ENCODE data around the gene RAET1E.
"Not testable (repeated sequence)": the region's sequence is repeated elsewhere in the genome, so short reads cannot be mapped to it uniquely, and the experiment has no call there.

Gene RAET1E

DNA sequence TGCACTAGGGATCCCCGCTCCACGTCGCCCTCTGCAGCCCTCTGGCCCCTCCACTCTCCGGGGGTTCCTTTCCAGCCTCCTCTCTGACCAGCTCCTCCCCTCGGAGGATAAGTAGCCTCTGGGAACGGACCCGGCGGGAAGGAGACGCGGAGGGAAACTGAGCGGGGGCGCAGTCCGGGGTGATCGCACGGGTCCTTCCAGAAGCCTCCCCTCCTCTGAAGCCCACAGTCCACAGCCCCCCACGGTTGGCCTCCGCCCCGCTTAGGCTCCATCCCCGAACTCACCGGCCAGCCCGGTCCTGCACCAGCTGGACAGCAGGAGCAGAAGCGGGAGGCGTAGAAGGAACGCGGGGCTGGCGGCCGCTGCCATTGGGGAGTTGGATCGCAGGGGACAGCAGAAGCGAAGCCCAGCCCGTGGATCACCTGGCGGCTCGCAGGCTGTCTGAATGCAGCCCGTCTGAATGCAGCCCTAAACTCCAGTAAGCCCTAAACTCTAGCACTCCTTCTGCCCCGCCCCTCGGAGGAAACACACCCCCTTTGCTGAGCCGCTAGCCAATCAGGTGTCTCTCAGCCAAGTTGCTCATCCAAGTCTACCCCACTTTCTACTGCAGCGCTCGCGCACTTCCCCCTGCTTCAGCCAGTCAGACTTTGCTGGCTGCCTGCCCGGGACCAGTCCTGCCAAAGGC lies 24.9 kb upstream of the RAET1E start, which contains the start of gene RAET1G:
RAET1G (minus strand) TSS at position 480 of the 685 bp plus-strand sequence; CDS start at position 369, 111 bp downstream.
- no peaks in the 10 kb centered on the region for H3K9me3 Mint-ChIP-seq
- peaks cover 23% of the 10 kb centered on the region for H3K4me1 Mint-ChIP-seq (ENCODE audit: low read depth)
- H3K36me3 Mint-ChIP-seq (ENCODE audit: low read depth), result no peaks in the 10 kb centered on the region
- no peak within 1 kb of the TSS for H3K27ac Mint-ChIP-seq
- H3K27me3 Mint-ChIP-seq (ENCODE audit: low read depth), result peaks cover 79% of the 10 kb centered on the region
- H3K4me3 Mint-ChIP-seq, result peak within 1 kb of the TSS; percentile 81

DNA sequence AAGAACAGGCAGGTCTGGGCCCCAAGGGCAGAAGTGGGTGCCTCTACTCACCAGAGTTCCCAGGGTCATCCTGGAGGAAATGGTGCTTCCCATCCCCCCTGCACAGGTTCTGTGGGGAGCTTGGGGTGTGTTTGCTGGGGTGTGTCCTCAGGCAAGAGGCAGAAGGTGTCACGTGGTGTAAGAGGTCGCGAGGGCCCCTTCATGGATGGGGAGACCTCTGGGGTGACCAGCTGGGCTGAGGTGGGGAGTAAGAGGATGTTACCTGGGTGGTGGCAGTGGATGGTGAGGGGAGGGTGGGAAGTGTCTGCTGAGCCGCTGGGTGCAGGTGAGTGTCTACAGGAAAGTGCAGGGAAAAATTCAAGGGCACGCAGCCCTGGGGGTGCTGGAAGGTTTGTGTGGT lies 24.2 kb upstream of the RAET1E start:
- H3K9me3 Mint-ChIP-seq; H3K27ac Mint-ChIP-seq; H3K36me3 Mint-ChIP-seq (ENCODE audit: low read depth): not testable (repeated sequence)
- H3K4me3 Mint-ChIP-seq, result peak overlapping the region; percentile 62
- H3K4me1 Mint-ChIP-seq (ENCODE audit: low read depth), result peaks cover 23% of the 10 kb centered on the region
- peaks cover 73% of the 10 kb centered on the region for H3K27me3 Mint-ChIP-seq (ENCODE audit: low read depth)

DNA sequence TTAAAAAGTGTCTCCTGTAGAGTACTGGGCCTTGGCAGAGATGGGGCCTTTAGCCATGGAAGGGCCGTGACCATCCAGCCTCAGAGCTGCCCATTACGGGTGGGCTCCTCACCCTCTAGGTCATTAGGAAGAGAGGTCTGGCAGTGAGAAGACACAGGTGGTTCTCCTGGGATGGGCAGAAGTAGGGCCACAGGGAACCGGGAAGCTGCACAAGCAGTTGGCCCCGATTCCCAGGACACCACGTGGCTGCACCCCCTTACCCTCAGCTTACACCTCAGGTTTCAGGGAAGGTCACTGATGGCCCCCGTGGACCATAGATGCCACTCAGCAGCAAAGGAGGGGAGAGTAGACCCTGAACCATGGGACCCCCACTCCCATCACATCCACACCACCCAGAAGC lies 23.4 kb upstream of the RAET1E start:
- Mint-ChIP-seq H3K9me3 (no peaks in the 10 kb centered on the region), H3K36me3 (ENCODE audit: low read depth) (no peaks in the 10 kb centered on the region), H3K27me3 (ENCODE audit: low read depth) (peaks cover 75% of the 10 kb centered on the region), H3K27ac (no peak overlapping the region), H3K4me3 (no peak overlapping the region), H3K4me1 (ENCODE audit: low read depth) (peaks cover 23% of the 10 kb centered on the region)

DNA sequence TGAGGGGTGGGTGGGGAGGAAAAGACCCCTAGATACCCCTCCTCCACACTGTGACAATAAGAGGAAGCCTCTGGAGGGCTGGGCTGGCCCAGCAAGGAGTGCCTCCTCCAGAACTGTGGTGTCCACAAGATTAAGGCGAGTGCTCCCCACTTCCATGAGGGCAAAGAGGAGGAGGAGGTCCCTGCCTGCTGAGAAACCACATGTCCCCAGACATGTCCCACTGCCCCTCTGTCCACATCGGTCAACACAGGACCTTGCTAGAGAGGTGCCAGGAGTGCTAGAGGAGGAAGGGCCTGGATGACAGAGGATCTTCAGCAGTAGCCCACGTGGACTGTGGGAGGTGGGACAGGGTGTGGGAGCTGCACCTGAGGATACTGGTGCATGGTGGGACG lies 21.9 kb upstream of the RAET1E start:
- no peak overlapping the region for H3K27ac Mint-ChIP-seq
- no peaks in the 10 kb centered on the region for H3K9me3 Mint-ChIP-seq
- no peaks in the 10 kb centered on the region for H3K36me3 Mint-ChIP-seq (ENCODE audit: low read depth)
- H3K4me3 Mint-ChIP-seq, result no peak overlapping the region
- H3K4me1 Mint-ChIP-seq (ENCODE audit: low read depth), result peaks cover 15% of the 10 kb centered on the region
- peaks cover 63% of the 10 kb centered on the region for H3K27me3 Mint-ChIP-seq (ENCODE audit: low read depth)

DNA sequence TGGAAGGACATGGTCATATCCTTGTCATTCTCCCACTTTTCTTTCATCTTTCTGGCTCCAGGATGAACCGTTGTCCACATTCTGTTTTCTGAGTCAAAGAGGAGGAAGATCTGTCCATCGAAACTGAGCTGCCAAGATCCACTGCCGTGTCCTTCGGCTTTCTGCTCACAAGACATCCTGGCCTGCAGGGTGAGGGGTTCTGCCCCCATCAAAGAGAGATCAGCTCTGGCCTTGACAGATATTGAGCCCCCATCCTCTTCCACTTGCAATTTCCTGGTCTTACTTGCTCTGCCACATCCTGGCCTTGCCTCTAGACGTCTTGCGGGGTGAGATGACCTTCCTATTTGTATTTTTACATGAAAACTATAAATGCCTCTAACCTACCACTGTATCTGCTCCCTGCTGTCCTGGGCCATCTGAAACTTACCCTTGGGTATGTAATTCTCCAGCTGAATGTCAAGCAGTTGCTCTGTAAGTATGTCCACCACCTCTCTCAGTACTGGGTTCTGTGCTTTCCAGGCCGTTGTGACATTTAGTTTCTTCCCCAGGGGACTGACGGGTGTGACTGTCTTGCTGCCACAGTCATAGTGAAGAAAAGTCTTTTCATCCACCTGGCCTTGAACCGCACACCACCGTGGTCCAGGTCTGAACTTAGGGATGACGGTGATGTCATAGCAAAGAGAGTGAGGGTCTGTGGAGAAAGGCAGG lies 21.4 kb upstream of the RAET1E start:
- Mint-ChIP-seq H3K27me3 (ENCODE audit: low read depth) (peaks cover 62% of the 10 kb centered on the region), H3K4me1 (ENCODE audit: low read depth) (peaks cover 14% of the 10 kb centered on the region)
- not testable (repeated sequence) for H3K36me3 Mint-ChIP-seq (ENCODE audit: low read depth); H3K4me3 Mint-ChIP-seq; H3K27ac Mint-ChIP-seq; H3K9me3 Mint-ChIP-seq

DNA sequence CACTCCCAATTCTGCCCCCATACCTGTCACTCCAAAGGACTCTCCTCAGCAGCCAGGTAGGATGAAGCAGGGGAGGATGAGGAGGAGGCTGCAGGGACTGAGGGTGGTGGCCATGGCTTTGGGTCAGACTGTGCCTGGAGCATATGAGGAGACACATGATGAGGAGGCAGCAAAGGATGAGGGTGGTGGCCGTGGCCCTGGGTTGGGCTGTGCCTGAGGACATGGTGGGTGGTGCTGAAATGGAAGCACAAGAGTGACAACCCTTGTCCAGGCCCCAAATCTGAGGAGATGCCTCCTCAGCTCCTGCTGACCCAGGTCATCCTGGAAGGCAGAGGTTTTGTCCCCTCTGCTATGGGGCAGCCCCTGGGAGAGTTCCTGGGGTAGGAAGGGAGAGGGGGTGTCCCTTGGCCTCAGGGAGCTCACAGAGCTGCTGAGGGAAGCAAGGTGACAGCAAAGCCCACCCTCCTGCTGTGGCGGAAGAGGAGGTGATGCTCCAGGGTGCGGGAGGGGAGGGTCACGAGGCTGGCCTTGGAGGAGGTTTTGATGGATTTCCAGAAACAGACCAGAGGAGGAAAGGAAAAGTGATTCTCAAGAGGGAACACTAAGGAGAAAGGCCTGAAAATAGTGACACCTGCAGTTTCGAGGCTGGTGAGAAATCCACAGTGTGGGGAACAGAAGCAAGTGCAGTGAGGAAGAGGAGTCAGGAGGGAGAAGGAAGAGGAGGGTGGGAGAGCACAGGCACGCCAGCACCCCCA lies 20.4 kb upstream of the RAET1E start:
- Mint-ChIP-seq H3K4me1 (ENCODE audit: low read depth) (peaks cover 10% of the 10 kb centered on the region), H3K9me3 (no peaks in the 10 kb centered on the region), H3K27me3 (ENCODE audit: low read depth) (peaks cover 62% of the 10 kb centered on the region), H3K36me3 (ENCODE audit: low read depth) (no peaks in the 10 kb centered on the region), H3K27ac (no peak overlapping the region), H3K4me3 (no peak overlapping the region)

DNA sequence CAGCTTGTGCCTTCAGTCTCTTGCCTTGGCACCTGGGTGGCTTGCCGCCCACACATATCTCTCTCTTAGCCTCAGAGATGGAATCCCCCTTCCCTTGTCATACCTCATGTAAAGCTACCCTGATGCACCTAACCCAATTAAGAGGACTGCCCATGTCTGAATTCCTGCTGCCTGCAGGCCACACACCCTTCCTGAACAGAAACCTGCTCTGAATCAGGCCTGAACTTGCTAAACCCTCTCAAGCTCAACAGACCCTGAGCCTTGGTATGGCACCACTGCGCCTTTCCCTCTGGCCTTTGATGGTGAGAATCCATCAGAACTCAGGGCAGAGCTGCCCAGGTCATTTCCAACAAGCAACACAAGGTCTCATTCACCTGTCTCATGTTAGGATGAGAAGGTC lies 19.8 kb upstream of the RAET1E start:
- H3K9me3 Mint-ChIP-seq, result no peaks in the 10 kb centered on the region
- no peak overlapping the region for H3K4me3 Mint-ChIP-seq
- H3K27me3 Mint-ChIP-seq (ENCODE audit: low read depth), result peaks cover 62% of the 10 kb centered on the region
- H3K27ac Mint-ChIP-seq, result no peak overlapping the region
- H3K36me3 Mint-ChIP-seq (ENCODE audit: low read depth), result no peaks in the 10 kb centered on the region
- peaks cover 4% of the 10 kb centered on the region for H3K4me1 Mint-ChIP-seq (ENCODE audit: low read depth)

DNA sequence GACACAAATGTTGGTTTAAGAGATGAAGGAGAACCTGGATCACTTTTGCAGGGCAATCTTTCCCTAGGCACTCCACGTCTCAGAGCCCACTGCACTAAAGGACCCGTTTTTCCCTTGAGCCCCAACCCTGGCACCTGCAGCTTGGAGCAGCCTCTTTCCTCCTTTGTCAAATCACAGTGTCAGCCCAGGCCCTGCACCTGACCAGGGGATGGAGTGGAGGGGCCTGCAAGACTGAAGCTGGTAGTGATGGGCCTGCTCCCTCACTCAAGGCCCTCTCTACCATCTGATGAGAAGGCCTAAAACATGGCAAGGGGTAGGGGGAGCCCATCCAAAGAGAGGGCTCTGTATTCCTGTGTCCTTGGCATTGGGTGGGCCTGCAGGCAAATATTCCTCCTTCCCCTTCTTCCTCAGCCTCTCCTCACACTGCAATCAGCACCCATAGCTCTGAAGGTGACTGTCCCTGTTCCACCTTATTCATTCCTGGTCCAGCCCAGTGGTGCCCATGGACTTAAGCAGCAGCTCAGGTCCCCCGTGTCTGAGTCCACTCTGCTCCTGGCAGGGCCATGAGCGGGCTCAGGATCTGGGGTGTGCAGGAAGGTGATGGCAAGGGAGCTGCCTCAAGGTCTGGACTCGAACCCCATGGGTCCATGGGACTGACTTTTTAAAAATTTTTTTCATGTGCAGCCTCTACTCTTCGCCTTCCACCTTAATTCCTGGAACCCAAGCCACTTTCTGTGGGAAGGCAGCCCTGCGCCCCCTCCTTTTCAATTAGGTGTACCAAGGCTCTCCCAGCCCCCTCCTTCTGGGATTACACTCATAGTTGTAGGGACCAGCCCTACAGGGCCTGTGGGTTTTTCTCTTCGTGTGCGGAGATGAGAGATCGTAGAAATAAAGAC lies 18.3 kb upstream of the RAET1E start:
- no peaks in the 10 kb centered on the region for H3K4me1 Mint-ChIP-seq (ENCODE audit: low read depth)
- H3K36me3 Mint-ChIP-seq (ENCODE audit: low read depth), result no peaks in the 10 kb centered on the region
- H3K9me3 Mint-ChIP-seq, result no peaks in the 10 kb centered on the region
- H3K4me3 Mint-ChIP-seq, result no peak overlapping the region
- peaks cover 51% of the 10 kb centered on the region for H3K27me3 Mint-ChIP-seq (ENCODE audit: low read depth)
- no peak overlapping the region for H3K27ac Mint-ChIP-seq

DNA sequence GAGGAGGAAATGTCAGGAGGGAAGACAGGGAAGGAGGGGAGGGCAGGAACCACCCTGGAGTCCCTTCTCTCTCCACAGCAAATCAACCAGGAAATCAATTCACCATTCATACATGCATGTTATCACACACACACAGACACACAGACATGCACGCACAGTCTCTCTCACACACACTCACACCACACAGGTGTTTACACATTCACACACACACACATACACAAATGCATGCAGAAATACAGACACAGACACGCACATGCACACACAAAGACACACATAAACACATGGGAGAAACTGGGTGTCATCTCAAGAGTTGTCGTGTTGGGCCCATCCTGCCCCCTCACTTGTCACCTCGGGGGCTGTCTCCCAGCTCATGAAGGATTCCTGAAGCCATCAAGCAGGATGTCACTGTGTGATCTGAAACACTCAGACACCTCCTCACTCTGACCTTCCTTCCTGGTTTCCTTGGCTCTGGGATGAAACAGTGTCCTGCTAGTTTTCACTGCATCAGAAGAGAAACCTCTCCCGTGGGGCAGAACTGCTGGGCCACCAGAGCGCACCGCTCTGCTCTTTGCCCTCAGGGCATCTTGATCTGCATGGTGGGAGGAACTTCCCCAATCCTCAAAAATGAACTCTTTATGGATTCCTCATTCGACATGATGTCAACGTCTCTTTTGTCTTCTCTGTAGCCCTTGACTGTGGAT lies 15.8 kb upstream of the RAET1E start:
- Mint-ChIP-seq H3K27ac (no peak overlapping the region), H3K9me3 (no peaks in the 10 kb centered on the region), H3K36me3 (ENCODE audit: low read depth) (no peaks in the 10 kb centered on the region), H3K4me1 (ENCODE audit: low read depth) (no peaks in the 10 kb centered on the region), H3K4me3 (no peak overlapping the region), H3K27me3 (ENCODE audit: low read depth) (peaks cover 29% of the 10 kb centered on the region)

DNA sequence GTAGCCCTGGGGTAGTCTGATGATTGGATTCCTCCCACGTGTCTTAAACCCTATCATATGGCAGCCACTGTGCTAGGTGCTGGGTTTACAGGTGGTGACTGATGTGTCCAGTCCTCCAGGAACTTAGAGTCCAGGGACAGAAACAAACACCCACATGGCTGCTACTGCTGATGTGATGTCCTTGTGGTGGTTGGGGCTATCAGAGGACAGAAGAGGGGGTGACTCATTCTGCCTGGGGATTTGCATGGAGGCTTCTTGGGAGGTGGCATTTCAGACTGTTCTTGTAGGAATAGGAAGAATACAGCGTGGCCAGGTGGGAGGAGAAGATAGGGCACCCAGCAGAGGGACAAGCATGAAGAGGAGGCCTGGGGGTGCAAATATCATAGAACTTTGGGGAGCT lies 15.2 kb upstream of the RAET1E start:
- H3K4me3 Mint-ChIP-seq, result no peak overlapping the region
- no peak overlapping the region for H3K27ac Mint-ChIP-seq
- no peaks in the 10 kb centered on the region for H3K4me1 Mint-ChIP-seq (ENCODE audit: low read depth)
- peaks cover under 1% of the 10 kb centered on the region for H3K36me3 Mint-ChIP-seq (ENCODE audit: low read depth)
- H3K27me3 Mint-ChIP-seq (ENCODE audit: low read depth), result peaks cover 30% of the 10 kb centered on the region
- H3K9me3 Mint-ChIP-seq, result peaks cover 2% of the 10 kb centered on the region

DNA sequence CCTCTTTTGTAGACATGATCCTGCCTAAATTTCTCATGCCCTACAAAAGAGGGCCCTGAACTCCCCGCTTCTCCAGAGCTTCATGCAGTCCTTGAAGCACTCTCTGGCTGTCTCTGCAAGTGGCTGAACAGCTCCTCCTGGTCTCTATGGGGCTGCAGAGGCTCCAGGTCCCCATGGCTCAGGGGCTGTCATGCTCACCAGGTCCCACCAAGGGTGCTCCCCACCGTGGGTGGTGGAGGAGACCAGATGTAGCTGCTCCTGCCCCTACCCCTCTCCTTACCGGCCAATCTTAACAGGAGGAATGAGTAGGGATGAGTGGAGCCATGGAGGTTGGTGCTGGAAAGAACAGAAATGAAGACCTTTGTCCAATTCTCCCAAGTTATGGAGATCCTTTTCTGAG lies 14.8 kb upstream of the RAET1E start:
- H3K27ac Mint-ChIP-seq; H3K36me3 Mint-ChIP-seq (ENCODE audit: low read depth); H3K4me1 Mint-ChIP-seq (ENCODE audit: low read depth); H3K4me3 Mint-ChIP-seq; H3K9me3 Mint-ChIP-seq: not testable (repeated sequence)
- peaks cover 34% of the 10 kb centered on the region for H3K27me3 Mint-ChIP-seq (ENCODE audit: low read depth)

DNA sequence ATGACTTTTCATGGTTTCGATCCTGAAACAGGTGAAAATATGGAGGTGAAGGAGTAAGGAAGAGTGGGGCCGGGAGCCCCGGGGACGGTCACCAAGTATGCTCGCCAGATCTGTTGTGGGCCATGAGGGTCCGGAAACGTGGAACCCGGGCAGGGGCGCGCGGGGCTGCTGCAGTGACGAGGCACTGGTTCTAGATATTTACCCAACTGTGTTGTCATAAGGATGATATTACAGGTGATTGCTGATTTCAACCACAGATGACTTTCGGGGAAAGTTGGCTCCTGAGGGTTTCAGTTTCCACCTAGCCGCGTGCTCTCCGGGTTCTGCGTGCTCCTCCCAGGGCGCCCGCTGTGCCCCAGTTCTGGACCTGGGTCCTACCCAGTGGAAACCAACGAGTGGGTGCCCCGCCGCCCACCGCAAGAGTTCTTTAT lies 12.8 kb upstream of the RAET1E start:
- no peak overlapping the region for H3K27ac Mint-ChIP-seq
- H3K9me3 Mint-ChIP-seq, result peaks cover 5% of the 10 kb centered on the region
- no peaks in the 10 kb centered on the region for H3K4me1 Mint-ChIP-seq (ENCODE audit: low read depth)
- peaks cover 2% of the 10 kb centered on the region for H3K36me3 Mint-ChIP-seq (ENCODE audit: low read depth)
- no peak overlapping the region for H3K4me3 Mint-ChIP-seq
- H3K27me3 Mint-ChIP-seq (ENCODE audit: low read depth), result peaks cover 27% of the 10 kb centered on the region

DNA sequence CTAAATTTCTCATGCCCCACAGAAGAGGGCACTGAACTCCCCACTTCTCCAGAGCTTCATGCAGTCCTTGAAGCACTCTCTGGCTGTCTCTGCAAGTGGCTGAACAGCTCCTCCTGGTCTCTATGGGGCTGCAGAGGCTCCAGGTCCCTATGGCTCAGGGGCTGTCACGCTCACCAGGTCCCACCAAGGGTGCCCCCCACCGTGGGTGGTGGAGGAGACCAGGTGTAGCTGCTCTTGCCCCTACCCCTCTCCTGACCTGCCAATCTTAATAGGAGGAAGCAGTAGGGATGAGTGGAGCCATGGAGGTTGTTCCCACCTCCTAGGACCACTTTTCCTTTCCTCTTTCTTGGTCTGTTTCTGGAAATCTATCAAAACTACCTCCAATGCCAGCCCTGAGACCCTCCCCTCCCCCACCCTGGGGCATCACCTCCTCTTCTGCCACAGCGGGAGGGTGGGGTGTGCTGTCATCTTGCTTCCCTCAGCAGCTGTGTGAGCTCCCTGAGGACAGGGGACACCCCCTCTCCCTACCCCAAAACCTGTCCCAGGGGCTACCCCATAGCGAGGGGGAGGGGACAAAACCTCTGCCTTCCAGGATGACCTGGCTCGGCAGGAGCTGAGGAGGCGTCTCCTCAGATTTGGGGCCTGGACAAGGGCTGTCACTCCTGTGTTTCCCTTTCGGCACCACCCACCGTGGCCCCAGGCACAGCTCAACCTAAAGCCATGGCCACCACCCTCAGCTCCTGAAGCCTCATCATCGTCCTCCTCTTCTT lies 12.0 kb upstream of the RAET1E start:
- Mint-ChIP-seq H3K4me1 (ENCODE audit: low read depth) (no peaks in the 10 kb centered on the region), H3K27me3 (ENCODE audit: low read depth) (peaks cover 27% of the 10 kb centered on the region), H3K36me3 (ENCODE audit: low read depth) (peaks cover 2% of the 10 kb centered on the region), H3K9me3 (peaks cover 5% of the 10 kb centered on the region), H3K4me3 (no peak overlapping the region), H3K27ac (no peak overlapping the region)
